SK-N-SH (cell line): Measurements from ENCODE around the gene OR10V1. TPM values are rescaled to one million over a fixed set of nuclear protein-coding genes. Genes with fewer than 3 reads are reported as not detected.

Experiments
- CTCF ChIA-PET: fragments of 300-600, 350-600 bp; formaldehyde crosslinking; extraction: SDS; loops from one replicate; lab custom pipeline; 2021; lab: Yijun Ruan, JAX
- POLR2A ChIA-PET: fragments of 350-600 bp; sonication (Branson Sonifier 250); formaldehyde crosslinking; extraction: SDS; loops from one replicate; lab custom pipeline; 2020; ENCODE audit warnings: antibody characterized with exemption, inconsistent platforms; lab: Yijun Ruan, JAX
- DNase-seq: peaks from one replicate; pipeline ENCODE4 v3.0.0; 2012
- H2AFZ ChIP-seq: fragments of 200-600 bp; sonication (generic); 2 replicates; pipeline ENCODE4 v1.8.1; 2016; ENCODE audit warnings: antibody characterized with exemption, mild to moderate bottlenecking, low read depth
- H3F3A ChIP-seq: fragments of 200-600 bp; sonication (generic); replicated peaks from 2 replicates; pipeline ENCODE3; 2016; ENCODE audit warnings: antibody characterized with exemption, mild to moderate bottlenecking; ENCODE audit not compliant: insufficient read depth
- H3K27ac ChIP-seq, 2 experiments: fragments of 200-500 bp in 1 of 2; fragments of 200-600 bp in 1 of 2; sonication (Bioruptor generic) in 1 of 2; sonication (generic), shearing (Covaris generic) in 1 of 2; 2 replicates each; pipeline versions ENCODE4 v1.5.1 to v1.6.1; 2014 to 2016; ENCODE audit warnings: low read depth in 2 of 2, inconsistent platforms in 1 of 2, low read length in 1 of 2, mild to moderate bottlenecking in 1 of 2, mixed read lengths in 1 of 2
- H3K27me3 ChIP-seq: fragments of 200-600 bp; sonication (generic), shearing (Covaris generic); 2 replicates; pipeline ENCODE4 v1.6.1; 2016; ENCODE audit warnings: mixed run types; ENCODE audit not compliant: insufficient read depth
- H3K36me3 ChIP-seq, 2 experiments: fragments of 200-500 bp in 1 of 2; fragments of 200-600 bp in 1 of 2; sonication (Bioruptor generic) in 1 of 2; sonication (generic) in 1 of 2; replicated peaks in 1 of 2; 2 replicates each; pipeline versions ENCODE3 to v1.5.1; 2014 to 2016; ENCODE audit warnings: low read length in 1 of 2, mild to moderate bottlenecking in 1 of 2; ENCODE audit not compliant: insufficient read depth in 2 of 2, control insufficient read depth in 1 of 2
- H3K4me1 ChIP-seq, 2 experiments: fragments of 200-500 bp in 1 of 2; fragments of 200-600 bp in 1 of 2; sonication (Bioruptor generic) in 1 of 2; sonication (generic), shearing (Covaris generic) in 1 of 2; 2 replicates each; pipeline versions ENCODE4 v1.5.1 to v1.6.1; 2014 to 2016; ENCODE audit warnings: low read depth in 1 of 2, low read length in 1 of 2, mixed run types in 1 of 2; ENCODE audit not compliant: insufficient read depth in 2 of 2, control insufficient read depth in 1 of 2
- H3K4me2 ChIP-seq: fragments of 200-600 bp; sonication (generic), shearing (Covaris generic); 2 replicates; pipeline ENCODE4 v1.6.1; 2017; ENCODE audit warnings: mixed run types
- H3K4me3 ChIP-seq, 2 experiments: fragments of 200-500 bp in 1 of 2; fragments of 200-600 bp in 1 of 2; sonication (Bioruptor generic) in 1 of 2; sonication (generic), shearing (Covaris generic) in 1 of 2; 2 replicates each; pipeline versions ENCODE4 v1.5.1 to v1.8.1; 2014 to 2016; ENCODE audit warnings: low read depth in 2 of 2, inconsistent platforms in 1 of 2, low read length in 1 of 2, mild to moderate bottlenecking in 1 of 2, mixed read lengths in 1 of 2, moderate library complexity in 1 of 2
- H3K79me2 ChIP-seq: fragments of 200-600 bp; sonication (generic); 2 replicates; pipeline ENCODE4 v1.8.1; 2017; ENCODE audit warnings: mild to moderate bottlenecking; ENCODE audit not compliant: insufficient read depth
- H3K9ac ChIP-seq: fragments of 200-600 bp; sonication (generic); 2 replicates; pipeline ENCODE4 v1.6.1; 2017; ENCODE audit warnings: mixed run types
- H3K9me2 ChIP-seq: fragments of 200-600 bp; sonication (generic); 2 replicates; pipeline ENCODE4 v1.6.1; 2017; ENCODE audit warnings: mixed run types
- H3K9me3 ChIP-seq: fragments of 200-600 bp; sonication (generic); 2 replicates; pipeline ENCODE4 v1.6.1; 2017; ENCODE audit warnings: mixed run types, mild to moderate bottlenecking, moderate library complexity
- H4K20me1 ChIP-seq: fragments of 200-600 bp; sonication (generic); 2 replicates; pipeline ENCODE4 v1.6.1; 2017; ENCODE audit warnings: mild to moderate bottlenecking, mixed run types; ENCODE audit not compliant: insufficient read depth
- ELF1 ChIP-seq: IDR thresholded peaks from 2 replicates; pipeline ENCODE4 v1.4.0; 2012
- EZH2phosphoT487 ChIP-seq: fragments of 200-600 bp; sonication (generic); IDR thresholded peaks from 2 replicates; pipeline ENCODE4 v1.6.1; 2017; ENCODE audit warnings: low read depth, mixed run types, mild to moderate bottlenecking, antibody characterized with exemption, moderate library complexity, borderline replicate concordance
- FOXJ3 ChIP-seq: sonication (generic); formaldehyde crosslinking; IDR thresholded peaks from 2 replicates; pipeline ENCODE4 v1.5.1; 2020; ENCODE audit warnings: mild to moderate bottlenecking, missing genetic modification reagents
- FOXM1 ChIP-seq: IDR thresholded peaks from 2 replicates; pipeline ENCODE4 v1.4.0; 2012; ENCODE audit warnings: low read depth, mild to moderate bottlenecking
- GABPA ChIP-seq: IDR thresholded peaks from 2 replicates; pipeline ENCODE4 v1.4.0; 2012; ENCODE audit warnings: low read depth, mild to moderate bottlenecking
- MAX ChIP-seq: IDR thresholded peaks from 2 replicates; pipeline ENCODE4 v1.4.0; 2012; ENCODE audit warnings: low read depth
- MEF2A ChIP-seq: IDR thresholded peaks from 2 replicates; pipeline ENCODE4 v1.4.0; 2012; ENCODE audit warnings: low read depth, borderline replicate concordance
- NFIC ChIP-seq: IDR thresholded peaks from 2 replicates; pipeline ENCODE4 v1.4.0; 2012; ENCODE audit warnings: borderline replicate concordance
- NRF1 ChIP-seq: IDR thresholded peaks from 2 replicates; pipeline ENCODE4 v1.6.1; 2012; ENCODE audit warnings: low read depth, mild to moderate bottlenecking, low read length
- POLR2AphosphoS5 ChIP-seq: IDR thresholded peaks from 2 replicates; pipeline ENCODE4 v1.6.1; 2012; ENCODE audit warnings: low read depth, low read length
- RAD21 ChIP-seq: IDR thresholded peaks from 2 replicates; pipeline ENCODE4 v1.6.1; 2012; ENCODE audit warnings: mild to moderate bottlenecking, low read length
- RXRA ChIP-seq: IDR thresholded peaks from 2 replicates; pipeline ENCODE4 v1.4.0; 2012; ENCODE audit warnings: low read depth, mild to moderate bottlenecking, borderline replicate concordance
- SIN3A ChIP-seq: IDR thresholded peaks from 2 replicates; pipeline ENCODE4 v1.6.1; 2012; ENCODE audit warnings: low read depth, mild to moderate bottlenecking, low read length, moderate library complexity, borderline replicate concordance
- TCF12 ChIP-seq: IDR thresholded peaks from 2 replicates; pipeline ENCODE4 v1.4.0; 2012
- TEAD4 ChIP-seq: IDR thresholded peaks from 2 replicates; pipeline ENCODE4 v1.4.0; 2012; ENCODE audit warnings: mild to moderate bottlenecking, borderline replicate concordance; ENCODE audit not compliant: insufficient read depth
- USF1 ChIP-seq: IDR thresholded peaks from 2 replicates; pipeline ENCODE4 v1.4.0; 2012; ENCODE audit warnings: low read depth, borderline replicate concordance
- USF2 ChIP-seq: fragments of 150-350 bp; IDR thresholded peaks from 2 replicates; pipeline ENCODE4 v1.6.1; 2017; ENCODE audit warnings: antibody characterized with exemption, low read length, low read depth, borderline replicate concordance
- YY1 ChIP-seq: IDR thresholded peaks from 2 replicates; pipeline ENCODE4 v1.4.0; 2012; ENCODE audit warnings: low read depth, mild to moderate bottlenecking
- ZBTB33 ChIP-seq: IDR thresholded peaks from 2 replicates; pipeline ENCODE4 v1.4.0; 2012; ENCODE audit warnings: low read depth, borderline replicate concordance
- WGBS: methylation state at CpG from one replicate; pipeline ENCODE4 v1.1.6; 2017; ENCODE audit warnings: low lambda C conversion rate; 5-methylcytosine and 5-hydroxymethylcytosine counted together
- polyA plus RNA-seq, 3 experiments: library from polyadenylated mRNA; depleted of rRNA; stranded (reverse); fragments of >200 nt; gene quantifications; 2 replicates each; pipeline ENCODE4 v1.2.3, GENCODE V29; 2012

Gene OR10V1
- polyA plus RNA-seq, 1 of the 3 experiments (the other 2 are of a cell fraction) = not detected

- TF ChIP-seq USF1 (no peak), FOXM1 (no peak), TCF12 (no peak), USF2 (no peak), GABPA (no peak)
- TF ChIP-seq, all 33 proteins: peak for 0
Measured at GRCh38 chr11:59692915-59693314, 20.7 kb downstream of the OR10V1 start (continued).

GRCh38 chr11:59691156-59691555 is 22.5 kb downstream of the OR10V1 start:
- Histone ChIP-seq H3K9me3 (peaks cover 9% of the 10 kb centered on the region; the same call in 1 of the 2 replicates), H2AFZ (no peak overlapping the region), H3K4me1 (no peaks in the 10 kb centered on the region), H3K9ac (no peak overlapping the region), H3K79me2 (no peaks in the 10 kb centered on the region), H3K27me3 (no peaks in the 10 kb centered on the region; the same call in 1 of the 2 replicates), H3K4me3 (no peak overlapping the region), H3K4me2 (no peak overlapping the region), H3K9me2 (no peaks in the 10 kb centered on the region), H3K36me3 (no peaks in the 10 kb centered on the region), H4K20me1 (no peaks in the 10 kb centered on the region), H3K27ac (no peak overlapping the region), H3F3A (no peaks in the 10 kb centered on the region)
- WGBS = 9% methylated on average over 2 of the region's 2 CpGs
- TF ChIP-seq MEF2A (no peak), RXRA (no peak), EZH2phosphoT487 (no peak), NFIC (no peak), SIN3A (no peak), POLR2AphosphoS5 (no peak), MAX (no peak), YY1 (no peak), RAD21 (no peak), NRF1 (no peak), ELF1 (no peak), FOXJ3 (CRISPR knock-in tag) (no peak), ZBTB33 (no peak), TEAD4 (no peak)
- ChIA-PET CTCF (interaction anchor here (0.8 to 1.6 kb wide), 2 partner anchors 62 to 164 kb away, joined by 3 read pairs; no protein-coding TSS in a partner anchor), POLR2A (no interaction called here)
- DNase-seq = no peak
